ENCODE data around the gene CD38.

Gene CD38

DNA sequence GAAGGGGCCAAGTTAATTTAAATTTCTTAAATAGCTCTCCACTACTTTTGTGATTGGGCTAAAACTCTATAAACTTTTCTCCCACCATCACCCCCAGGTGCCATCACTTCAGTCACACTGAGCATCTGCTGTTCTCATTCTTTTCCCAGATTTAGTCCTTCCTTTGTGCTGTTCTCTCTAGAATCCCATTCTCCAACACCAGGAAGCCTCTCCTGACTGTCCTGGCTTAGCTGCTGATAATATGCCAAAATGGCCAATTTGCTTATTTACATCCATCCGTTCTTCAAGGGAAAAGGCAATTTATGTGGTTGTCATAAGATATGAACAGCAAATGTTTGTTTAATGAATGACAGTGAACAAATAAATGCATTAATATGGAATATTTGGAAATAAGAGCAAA, 116.3 kb downstream of the CD38 start:
- H3K27ac Mint-ChIP-seq = no peak overlapping the region
- H3K4me3 Mint-ChIP-seq = no peak overlapping the region
- no peaks in the 10 kb centered on the region for H3K9me3 Mint-ChIP-seq
- H3K36me3 Mint-ChIP-seq (ENCODE audit: low read depth) = no peaks in the 10 kb centered on the region
- H3K4me1 Mint-ChIP-seq (ENCODE audit: low read depth) = no peaks in the 10 kb centered on the region
- no peak for DNase-seq (ENCODE audit: low spot score)
- H3K27me3 Mint-ChIP-seq (ENCODE audit: low read depth) = peaks cover 25% of the 10 kb centered on the region

DNA sequence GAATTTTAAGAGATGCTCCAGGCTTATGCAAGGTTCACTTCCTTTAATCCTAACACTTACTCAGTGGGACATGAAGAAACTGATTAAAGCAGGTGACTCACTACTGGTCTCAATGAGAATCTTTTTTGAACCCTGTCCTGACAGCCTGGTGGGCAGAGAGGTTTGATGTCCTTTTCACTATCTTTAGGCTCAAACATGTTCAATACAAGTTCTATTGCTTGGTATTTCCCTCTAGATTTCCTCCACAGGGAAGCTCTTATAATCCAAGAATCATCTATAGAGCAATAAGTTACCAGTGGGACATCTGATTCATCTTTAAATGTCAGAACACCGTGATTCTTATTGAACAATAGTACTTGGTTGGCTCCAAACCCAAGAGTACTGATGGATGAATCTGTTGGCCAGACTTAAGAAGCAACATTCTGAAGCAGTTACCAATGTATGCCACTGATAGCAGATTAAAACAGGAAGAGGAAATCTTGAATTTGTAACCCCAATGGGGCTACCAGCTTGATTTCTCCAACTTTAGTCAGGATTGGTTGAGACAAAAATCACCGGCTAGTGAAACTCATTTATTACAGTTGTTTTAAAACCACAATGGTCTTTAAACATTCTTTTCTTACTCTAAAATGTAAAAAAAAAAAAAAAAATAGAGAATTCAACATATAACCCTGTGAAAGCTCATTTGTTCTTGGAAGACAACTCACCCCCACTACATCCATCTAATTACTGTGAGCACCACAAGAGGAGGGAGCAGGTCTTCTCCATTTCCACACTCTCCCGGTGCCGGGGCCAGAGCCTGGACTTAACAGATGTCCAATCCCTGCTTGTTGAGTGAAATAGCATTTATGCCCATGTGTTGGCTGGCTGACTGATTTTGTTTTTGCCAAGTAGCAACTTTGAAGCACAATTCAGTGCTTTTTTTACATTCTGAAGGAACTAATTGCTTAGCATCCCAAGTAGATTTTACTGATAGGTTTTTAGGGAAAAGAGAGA, 117.1 kb downstream of the CD38 start:
- no peaks in the 10 kb centered on the region for H3K36me3 Mint-ChIP-seq (ENCODE audit: low read depth)
- H3K4me3 Mint-ChIP-seq = no peak overlapping the region
- H3K27ac Mint-ChIP-seq = no peak overlapping the region
- H3K27me3 Mint-ChIP-seq (ENCODE audit: low read depth) = peaks cover 29% of the 10 kb centered on the region
- H3K9me3 Mint-ChIP-seq = no peaks in the 10 kb centered on the region
- DNase-seq (ENCODE audit: low spot score) = no peak
- H3K4me1 Mint-ChIP-seq (ENCODE audit: low read depth) = no peaks in the 10 kb centered on the region

DNA sequence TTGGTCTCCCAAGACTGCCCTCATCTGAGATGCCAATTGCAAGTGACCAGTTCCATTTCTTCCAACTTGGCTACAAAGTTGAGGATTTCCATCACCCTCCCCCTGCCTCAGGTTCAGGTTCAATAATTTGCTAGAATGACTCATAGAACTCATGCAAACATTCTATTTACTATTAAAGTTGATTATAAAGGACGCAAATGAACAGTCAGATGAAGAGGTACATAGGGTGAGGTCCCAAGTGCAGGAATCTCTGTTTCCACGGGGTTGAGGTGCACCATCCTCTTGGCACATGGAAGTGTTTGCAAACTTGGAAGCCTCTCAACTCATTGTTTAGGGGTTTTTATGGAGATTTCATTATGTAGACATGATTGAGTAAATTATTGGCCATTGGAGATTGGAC, 119.4 kb downstream of the CD38 start:
- Mint-ChIP-seq H3K27me3 (ENCODE audit: low read depth) (peaks cover 39% of the 10 kb centered on the region), H3K36me3 (ENCODE audit: low read depth) (no peaks in the 10 kb centered on the region), H3K27ac (no peak overlapping the region)

DNA sequence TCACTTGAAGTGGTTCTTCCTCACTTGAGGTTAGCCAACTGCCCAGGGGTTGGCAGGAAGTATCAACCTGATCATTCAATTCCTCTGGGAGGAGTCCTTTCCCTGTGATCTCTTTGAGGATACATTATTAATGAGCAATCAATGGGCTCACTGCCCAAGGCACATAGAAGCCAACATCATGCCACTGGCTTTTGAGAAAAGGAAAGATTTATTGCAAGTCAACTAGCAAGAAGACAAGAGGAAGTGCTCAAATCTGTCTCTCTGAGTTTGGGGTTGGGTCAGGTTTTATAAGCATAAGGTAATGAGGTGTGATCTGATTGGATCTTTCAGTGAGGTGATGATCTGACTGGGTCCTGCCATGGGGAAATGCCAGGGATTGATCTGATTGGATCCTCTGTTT, 120.8 kb downstream of the CD38 start:
- peaks cover 39% of the 10 kb centered on the region for H3K27me3 Mint-ChIP-seq (ENCODE audit: low read depth)
- no peaks in the 10 kb centered on the region for H3K9me3 Mint-ChIP-seq
- H3K36me3 Mint-ChIP-seq (ENCODE audit: low read depth) = no peaks in the 10 kb centered on the region
- H3K4me3 Mint-ChIP-seq = no peak overlapping the region
- DNase-seq (ENCODE audit: low spot score) = no peak
- no peaks in the 10 kb centered on the region for H3K4me1 Mint-ChIP-seq (ENCODE audit: low read depth)
- no peak overlapping the region for H3K27ac Mint-ChIP-seq

More for the DNA sequence above, 119.4 kb downstream of the CD38 start:
- DNase-seq (ENCODE audit: low spot score) = no peak
- H3K4me1 Mint-ChIP-seq (ENCODE audit: low read depth) = no peaks in the 10 kb centered on the region
- no peak overlapping the region for H3K4me3 Mint-ChIP-seq
- H3K9me3 Mint-ChIP-seq = no peaks in the 10 kb centered on the region

DNA sequence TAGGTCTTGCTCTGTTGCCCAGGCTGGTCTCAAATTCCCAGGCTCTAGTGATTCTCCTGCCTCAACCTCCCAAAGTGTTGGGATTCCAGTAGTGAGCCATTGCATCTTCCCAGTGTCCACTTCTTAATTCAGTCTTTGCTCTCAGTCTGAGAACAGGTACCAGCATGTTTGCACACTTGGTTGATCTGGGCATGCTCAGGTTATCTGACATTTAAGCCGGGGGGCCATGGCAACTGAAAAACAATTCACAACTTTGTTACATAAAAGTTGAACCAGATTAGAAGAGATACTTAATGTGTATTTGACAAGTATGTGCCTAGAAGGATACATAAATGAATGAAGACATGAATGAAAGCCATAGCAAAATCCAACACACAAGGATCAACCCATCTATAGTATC, 121.4 kb downstream of the CD38 start:
- H3K27ac Mint-ChIP-seq = no peak overlapping the region
- no peaks in the 10 kb centered on the region for H3K4me1 Mint-ChIP-seq (ENCODE audit: low read depth)
- no peak overlapping the region for H3K4me3 Mint-ChIP-seq
- H3K36me3 Mint-ChIP-seq (ENCODE audit: low read depth) = no peaks in the 10 kb centered on the region
- no peak for DNase-seq (ENCODE audit: low spot score)
- no peaks in the 10 kb centered on the region for H3K9me3 Mint-ChIP-seq
- peaks cover 37% of the 10 kb centered on the region for H3K27me3 Mint-ChIP-seq (ENCODE audit: low read depth)

DNA sequence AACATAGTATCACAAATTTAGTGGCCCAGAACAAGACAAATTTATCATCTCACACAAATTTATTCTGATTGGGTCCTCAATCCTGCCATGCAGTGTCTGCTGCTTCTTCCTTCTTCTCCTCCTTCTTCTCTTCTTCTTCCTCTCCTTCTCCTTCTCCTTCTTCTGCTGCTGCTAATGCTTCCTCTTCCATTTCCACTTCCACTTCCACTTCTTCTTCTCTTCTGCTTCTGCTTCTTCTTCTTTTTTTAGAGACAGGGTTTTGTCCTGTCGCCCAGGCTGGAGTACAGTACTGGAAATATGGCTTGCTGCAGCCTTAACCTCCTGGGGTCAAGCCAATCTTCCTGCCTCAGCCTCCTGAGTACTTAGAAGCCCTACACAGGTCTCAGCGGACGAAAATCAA, 122.9 kb downstream of the CD38 start:
- no peak overlapping the region for H3K27ac Mint-ChIP-seq
- no peak overlapping the region for H3K4me3 Mint-ChIP-seq
- peaks cover 30% of the 10 kb centered on the region for H3K27me3 Mint-ChIP-seq (ENCODE audit: low read depth)
- H3K9me3 Mint-ChIP-seq = no peaks in the 10 kb centered on the region
- no peaks in the 10 kb centered on the region for H3K36me3 Mint-ChIP-seq (ENCODE audit: low read depth)
- H3K4me1 Mint-ChIP-seq (ENCODE audit: low read depth) = no peaks in the 10 kb centered on the region
- DNase-seq (ENCODE audit: low spot score) = no peak

DNA sequence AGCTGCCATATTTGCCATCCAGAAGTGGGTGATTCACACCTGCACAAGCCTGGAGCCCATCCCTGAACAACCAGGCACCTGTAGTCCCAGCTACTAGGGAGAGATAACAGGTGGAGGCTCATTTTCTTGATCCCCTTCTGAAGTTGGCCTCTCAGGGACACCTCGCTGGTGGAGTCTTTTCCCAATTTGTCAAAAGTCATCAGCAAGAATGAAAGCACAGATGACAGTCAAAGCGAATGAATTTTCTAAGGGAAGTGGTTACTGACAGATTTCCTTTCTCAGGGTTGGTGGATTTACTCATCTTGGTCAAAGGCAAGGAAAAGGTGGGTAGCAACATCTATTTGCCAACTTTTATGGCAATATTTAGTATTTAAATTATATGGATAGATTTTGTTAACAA, 123.9 kb downstream of the CD38 start:
- peak; percentile 10 for DNase-seq (ENCODE audit: low spot score)
- Mint-ChIP-seq H3K36me3 (ENCODE audit: low read depth) (no peaks in the 10 kb centered on the region), H3K4me3 (no peak overlapping the region), H3K27ac (no peak overlapping the region), H3K4me1 (ENCODE audit: low read depth) (no peaks in the 10 kb centered on the region), H3K9me3 (no peaks in the 10 kb centered on the region), H3K27me3 (ENCODE audit: low read depth) (peaks cover 28% of the 10 kb centered on the region)

DNA sequence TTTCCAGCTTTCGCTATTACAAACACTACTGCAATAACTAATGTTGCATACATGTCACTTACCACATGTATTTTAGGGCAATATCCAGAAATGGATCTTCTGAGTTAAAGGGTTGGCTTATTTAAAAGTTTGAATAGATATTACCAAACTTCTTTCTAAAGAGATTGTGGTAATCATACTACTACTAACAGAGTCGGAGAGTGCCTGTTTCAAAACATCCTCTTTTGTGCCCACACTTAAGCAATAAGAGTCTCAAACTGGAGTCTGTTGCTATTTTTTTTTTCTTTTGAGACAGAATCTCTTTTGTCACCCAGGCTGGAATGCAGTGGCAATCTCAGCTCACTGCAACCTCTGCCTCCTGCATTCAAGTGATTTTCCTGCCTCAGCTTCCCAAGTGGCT, 124.6 kb downstream of the CD38 start:
- Mint-ChIP-seq H3K36me3 (ENCODE audit: low read depth) (no peaks in the 10 kb centered on the region), H3K4me3 (no peak overlapping the region), H3K4me1 (ENCODE audit: low read depth) (no peaks in the 10 kb centered on the region), H3K27me3 (ENCODE audit: low read depth) (peaks cover 28% of the 10 kb centered on the region), H3K9me3 (no peaks in the 10 kb centered on the region), H3K27ac (no peak overlapping the region)
- no peak for DNase-seq (ENCODE audit: low spot score)
